HG02678 (cell line): Measurements from ENCODE around the gene PCCA.

ENCODE experiments used
- ATAC-seq: cut with Tn5 transposase; IDR thresholded peaks from one replicate; pipeline ENCODE4 v1.9.1; 2021; ENCODE audit warnings: mild to moderate bottlenecking, moderate library complexity; ENCODE audit not compliant: unreplicated experiment

Gene PCCA

DNA sequence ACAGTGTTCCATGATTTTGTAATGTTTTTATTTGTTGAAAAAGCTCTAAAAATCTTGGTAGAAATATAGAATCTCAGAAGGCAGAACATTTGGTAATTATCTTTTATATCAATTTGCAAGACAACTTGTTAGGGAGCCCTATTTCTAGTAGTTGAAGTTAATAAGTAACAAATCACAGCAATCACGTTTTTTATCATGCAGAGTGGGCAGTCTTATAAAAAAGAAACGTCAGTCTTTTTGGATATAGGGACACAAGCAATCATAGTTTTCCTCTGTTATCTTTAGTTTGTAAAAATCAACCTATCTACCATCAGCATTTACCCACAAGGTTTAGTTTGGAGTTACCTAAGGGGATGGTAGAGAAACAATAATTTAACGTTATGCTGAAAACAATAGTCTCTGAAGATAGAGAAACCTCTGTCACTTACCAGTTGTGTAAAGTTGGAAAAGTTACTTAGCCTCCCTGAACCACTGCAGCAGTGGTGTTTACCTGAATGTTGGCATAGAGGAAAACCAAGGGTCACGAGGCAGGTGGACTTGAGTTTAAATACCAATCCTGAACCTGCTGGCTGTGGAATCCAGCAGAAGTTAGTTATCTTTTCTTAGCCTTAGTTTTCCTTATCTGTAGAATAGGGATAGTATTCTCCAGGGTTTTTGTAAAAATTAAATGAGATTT, 306.9 kb downstream of the PCCA start:
- no peak for ATAC-seq

- ATAC-seq = no peak
These were observed 307.9 kb downstream of the PCCA start for GRCh38 chr13:100396776-100397175.

GRCh38 chr13:100397627-100398026, 308.7 kb downstream of the PCCA start:
- ATAC-seq = no peak

DNA sequence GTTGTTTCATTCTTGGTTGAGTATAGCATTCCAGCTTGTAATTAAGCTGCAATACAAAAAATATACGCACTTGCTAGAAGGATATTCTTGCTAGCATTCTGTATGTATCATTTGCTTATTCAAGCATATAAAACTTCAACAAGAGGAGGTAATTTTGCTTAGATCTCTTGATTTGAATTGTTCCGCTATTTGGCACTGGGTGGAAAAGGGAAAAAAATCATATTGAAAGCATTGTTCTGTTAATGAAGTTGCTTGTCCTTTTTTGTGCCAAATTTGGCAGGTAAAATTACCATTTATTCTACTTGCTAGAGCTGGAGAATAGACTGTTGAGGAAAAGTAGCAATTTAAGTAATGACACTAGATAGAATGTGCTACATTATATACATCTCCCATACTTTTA, 309.5 kb downstream of the PCCA start:
- ATAC-seq = no peak

DNA sequence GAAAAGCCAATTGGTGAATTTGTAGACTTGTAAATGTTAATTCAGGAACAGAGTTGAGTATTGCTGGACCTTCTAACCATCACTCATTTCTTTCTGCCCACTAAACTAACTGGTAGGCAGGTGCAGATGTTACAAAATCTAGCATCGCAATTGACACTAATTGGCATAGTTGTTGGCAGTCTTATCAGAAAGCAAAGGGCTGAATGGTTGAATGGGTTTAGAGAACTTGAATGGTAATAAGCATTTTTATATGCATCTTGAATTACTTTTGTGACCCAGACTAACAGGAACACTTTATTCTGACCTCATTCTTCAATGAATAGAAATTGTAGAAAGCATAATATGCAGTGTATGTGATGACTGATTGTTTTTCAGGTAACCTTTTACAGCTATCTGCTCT, 310.6 kb downstream of the PCCA start:
- ATAC-seq = no peak

GRCh38 chr13:100403675-100404074, 314.8 kb downstream of the PCCA start:
- ATAC-seq = no peak

GRCh38 chr13:100409132-100409531, 320.2 kb downstream of the PCCA start:
- ATAC-seq = no peak

- ATAC-seq = no peak
These were observed 334.5 kb downstream of the PCCA start for GRCh38 chr13:100423375-100423774.

DNA sequence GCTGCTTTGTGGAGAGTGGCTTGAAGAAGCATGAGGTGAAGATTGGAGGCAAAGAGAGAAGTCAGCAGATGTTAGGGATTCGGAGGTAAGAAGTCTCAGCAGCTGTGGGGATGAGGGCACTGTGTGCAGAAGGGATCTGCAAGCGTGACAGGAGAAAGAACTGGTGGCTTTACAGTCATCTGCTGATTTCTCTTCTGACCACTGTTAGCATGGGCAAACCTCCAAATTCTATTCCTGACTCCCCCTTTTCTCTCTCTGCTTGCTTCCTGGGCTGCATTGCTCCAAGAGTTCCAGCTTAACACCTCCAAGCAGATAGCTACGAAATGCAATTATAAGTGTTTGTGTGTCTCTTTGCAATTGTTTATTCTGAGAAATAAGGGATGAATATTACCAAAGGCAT, 340.1 kb downstream of the PCCA start:
- no peak for ATAC-seq

- ATAC-seq = no peak
These were observed 343.7 kb downstream of the PCCA start for GRCh38 chr13:100432611-100433010.

- ATAC-seq = no peak
These were observed 344.6 kb downstream of the PCCA start for GRCh38 chr13:100433475-100433874.

DNA sequence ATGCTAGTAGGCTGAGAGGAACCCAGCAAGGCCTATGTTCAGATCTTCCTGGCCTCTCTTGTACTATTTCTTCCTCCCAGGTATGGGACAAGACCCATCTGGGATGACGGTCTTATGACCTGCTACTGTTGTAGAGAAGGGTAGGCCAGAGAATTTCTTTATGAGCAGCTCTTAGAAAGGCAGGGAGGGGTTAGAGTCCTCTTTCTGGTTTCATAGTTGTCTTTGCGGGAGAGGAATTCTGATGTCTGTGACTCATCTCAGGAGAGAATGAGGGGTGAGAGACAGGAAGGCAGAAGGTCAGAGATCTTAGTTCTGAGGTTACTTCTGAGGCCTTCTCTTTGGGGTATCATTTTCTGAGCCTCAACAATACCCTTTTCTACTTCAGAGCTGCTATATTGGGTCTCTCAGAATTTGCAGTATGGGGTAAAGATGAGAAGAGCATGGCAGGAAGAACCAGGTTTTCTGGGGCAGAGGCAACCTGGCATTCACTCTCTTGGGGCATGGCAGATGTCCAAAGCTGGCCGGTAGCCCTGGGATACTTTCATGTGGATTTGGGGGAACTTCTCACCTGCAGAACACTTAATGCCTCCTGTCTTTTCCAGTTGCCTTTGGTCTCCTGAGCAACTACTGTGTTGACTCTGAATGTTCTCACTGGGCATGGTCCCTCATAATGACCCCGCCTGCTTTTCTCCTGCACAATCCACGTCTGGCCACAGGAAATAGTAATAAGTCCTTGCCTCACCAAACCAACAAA, 345.3 kb downstream of the PCCA start:
- ATAC-seq = peak; percentile 81

DNA sequence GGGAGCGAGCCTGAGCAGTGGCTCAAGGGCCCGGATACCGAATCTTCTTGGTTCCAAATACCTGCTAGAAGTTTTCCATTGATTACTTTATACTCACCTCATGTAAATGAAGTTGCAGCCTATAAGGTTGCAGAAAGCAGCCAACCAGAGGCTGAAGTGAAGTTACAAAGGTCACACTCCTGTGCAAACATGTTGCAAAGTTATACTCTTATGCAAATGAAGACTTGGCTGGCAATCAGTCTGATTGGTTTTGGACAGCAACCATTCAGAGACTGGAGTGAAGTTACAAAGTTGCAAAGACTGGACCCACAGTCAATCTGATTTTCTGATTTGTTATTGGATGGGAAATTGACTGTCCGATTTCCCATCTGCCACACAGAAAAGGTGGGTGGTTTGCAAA, 347.2 kb downstream of the PCCA start:
- no peak for ATAC-seq

GRCh38 chr13:100438059-100438788, 349.3 kb downstream of the PCCA start:
- ATAC-seq = no peak

- no peak for ATAC-seq
These were observed 350.5 kb downstream of the PCCA start for GRCh38 chr13:100439247-100439970.

GRCh38 chr13:100440751-100441425, 352.0 kb downstream of the PCCA start:
- no peak for ATAC-seq

DNA sequence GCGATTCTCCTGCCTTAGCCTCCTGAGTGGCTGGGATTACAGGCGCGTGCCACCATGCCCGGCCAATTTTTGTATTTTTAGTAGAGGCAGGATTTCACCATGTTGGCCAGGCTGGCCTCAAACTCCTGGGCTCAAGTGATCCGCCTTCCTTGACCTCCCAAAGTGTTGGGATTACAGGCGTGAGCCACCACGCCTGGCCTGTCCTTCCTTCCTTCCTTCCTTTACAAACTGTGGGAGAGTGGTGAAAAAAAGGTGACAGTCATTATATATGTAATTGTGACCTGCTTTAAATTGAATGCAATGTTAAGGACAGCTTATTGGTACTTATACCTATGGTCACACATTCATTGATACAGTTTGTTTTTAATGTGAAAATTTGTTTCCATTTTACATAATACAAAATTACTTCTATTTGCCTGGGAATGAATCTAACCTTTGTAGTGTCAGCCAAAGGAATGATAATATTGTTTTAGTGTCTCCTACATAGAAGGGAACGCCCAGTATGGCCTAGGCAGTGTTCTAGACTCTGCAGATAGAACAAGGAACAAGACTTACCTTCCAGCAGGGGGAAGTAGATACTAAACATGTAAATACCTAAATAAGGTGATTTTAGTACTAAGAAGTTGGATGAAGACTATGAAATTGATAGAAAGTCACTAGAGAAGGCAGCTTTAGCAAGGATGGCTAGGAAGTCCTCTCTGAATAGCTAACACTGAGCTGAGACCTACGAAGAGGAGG, 353.4 kb downstream of the PCCA start:
- ATAC-seq = no peak

GRCh38 chr13:100443278-100443997, 354.5 kb downstream of the PCCA start:
- ATAC-seq = no peak

GRCh38 chr13:100443998-100444328, 355.1 kb downstream of the PCCA start:
- ATAC-seq = no peak
